Heart left ventricle (tissue), 13 donors: ENCODE results near the gene DSC1.

Source experiments
- POLR2A ChIP-seq, 2 donors: fragments of 450-650 bp; IDR thresholded peaks; one replicate each; pipeline ENCODE4 v1.6.1; 2017; ENCODE audit warnings: antibody characterized with exemption in 2 of 2, mild to moderate bottlenecking in 2 of 2, moderate library complexity in 2 of 2
- TF ChIP-seq, protein P1 (sequence below), 12 donors: fragments of 200-600 bp; sonication (generic) in 4 of 12; IDR thresholded peaks; one replicate each; pipeline versions ENCODE4 v1.5.0 to v1.8.0; 2018 to 2022; ENCODE audit warnings: antibody characterized with exemption in 12 of 12, mild to moderate bottlenecking in 5 of 12
- donor health status: ischemic (EF 13 %, LVEDD 7.1; RV severe dilation, severe dysfunction).
- donor health status: DM: no; HTN: yes; CAD: no.
- donor health status: DM: no; HTN: no; CAD: no.
- donor health status: ischemic (EF 25% LVEDD 6.9; RV normal size, moderate dysfunction).
- donor health status: ischemic (EF 25% LVEDD 5.7; RV mildly dilated, moderate dysfunction).
- donor health status: ischemic (EF 35%, LVEDD 5.7; RV mildly dilated, moderate dysfunction).
- donor health status: nonischemic (EF 11% LVEDD 7.7; RV severe dilation, severe dysfunction).
- donor health status: DM: yes; HTN: yes; CAD: no.
- donor health status: PGD.
- donor health status: ischemic (EF 29% LVEDD 5.4; RV normal size, mild dysfunction).
- donor health status: nonischemic (EF 23%, LVEDD 6.1; RV moderate dilation, normal function).

GRCh38 chr18:31101183-31102024 is 61.3 kb downstream of the DSC1 start:
- TF ChIP-seq, protein P1, sequence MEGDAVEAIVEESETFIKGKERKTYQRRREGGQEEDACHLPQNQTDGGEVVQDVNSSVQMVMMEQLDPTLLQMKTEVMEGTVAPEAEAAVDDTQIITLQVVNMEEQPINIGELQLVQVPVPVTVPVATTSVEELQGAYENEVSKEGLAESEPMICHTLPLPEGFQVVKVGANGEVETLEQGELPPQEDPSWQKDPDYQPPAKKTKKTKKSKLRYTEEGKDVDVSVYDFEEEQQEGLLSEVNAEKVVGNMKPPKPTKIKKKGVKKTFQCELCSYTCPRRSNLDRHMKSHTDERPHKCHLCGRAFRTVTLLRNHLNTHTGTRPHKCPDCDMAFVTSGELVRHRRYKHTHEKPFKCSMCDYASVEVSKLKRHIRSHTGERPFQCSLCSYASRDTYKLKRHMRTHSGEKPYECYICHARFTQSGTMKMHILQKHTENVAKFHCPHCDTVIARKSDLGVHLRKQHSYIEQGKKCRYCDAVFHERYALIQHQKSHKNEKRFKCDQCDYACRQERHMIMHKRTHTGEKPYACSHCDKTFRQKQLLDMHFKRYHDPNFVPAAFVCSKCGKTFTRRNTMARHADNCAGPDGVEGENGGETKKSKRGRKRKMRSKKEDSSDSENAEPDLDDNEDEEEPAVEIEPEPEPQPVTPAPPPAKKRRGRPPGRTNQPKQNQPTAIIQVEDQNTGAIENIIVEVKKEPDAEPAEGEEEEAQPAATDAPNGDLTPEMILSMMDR (IDR thresholded peaks at IDR 0.05) = peak in 1 of 12 donors; percentile 19
- TF ChIP-seq POLR2A (IDR thresholded peaks at IDR 0.05) = peak in 1 of 2 donors; percentile 21
